ENCODE results near the gene CAPN7.

- TF ChIP-seq CTCF (IDR thresholded peaks at IDR 0.05; ENCODE audit: low read length), result no peak
- no peak for TF ChIP-seq EZH2phosphoT487 (IDR thresholded peaks at IDR 0.05; ENCODE audit: low read length)
Measured at GRCh38 chr3:15280853-15281532, 74.9 kb downstream of the CAPN7 start.
